Limb (tissue), 2 donors: ENCODE data around the gene NDFIP2.
"Not testable (repeated sequence)": the region's sequence is repeated elsewhere in the genome, so short reads cannot be mapped to it uniquely, and the experiment has no call there.

Experiments used
- DNase-seq, 2 donors: peaks; one replicate each; pipeline ENCODE4 v3.0.0-alpha.2; 2016; ENCODE audit errors: extremely low spot score in 2 of 2

Gene NDFIP2

DNA sequence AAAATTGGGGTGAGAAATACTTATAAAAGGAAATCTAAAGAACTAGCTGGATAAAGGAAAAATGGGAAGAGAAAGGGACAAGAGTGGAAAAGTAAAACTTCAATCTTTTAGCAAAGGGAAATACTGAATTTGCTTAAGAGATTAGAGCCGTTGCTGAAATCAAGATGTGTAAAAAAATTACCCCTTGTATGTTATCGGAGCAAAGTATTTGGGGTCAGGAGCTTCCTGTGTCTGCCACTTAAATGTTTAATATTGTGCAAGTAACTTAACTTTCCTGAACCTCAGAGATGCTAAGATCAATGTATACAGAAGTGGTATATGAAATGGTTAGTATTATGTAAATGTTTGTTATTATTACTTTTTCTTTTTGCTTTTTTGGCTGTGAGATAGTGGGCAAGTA lies 51.6 kb downstream of the NDFIP2 start:
- no peak for DNase-seq

DNA sequence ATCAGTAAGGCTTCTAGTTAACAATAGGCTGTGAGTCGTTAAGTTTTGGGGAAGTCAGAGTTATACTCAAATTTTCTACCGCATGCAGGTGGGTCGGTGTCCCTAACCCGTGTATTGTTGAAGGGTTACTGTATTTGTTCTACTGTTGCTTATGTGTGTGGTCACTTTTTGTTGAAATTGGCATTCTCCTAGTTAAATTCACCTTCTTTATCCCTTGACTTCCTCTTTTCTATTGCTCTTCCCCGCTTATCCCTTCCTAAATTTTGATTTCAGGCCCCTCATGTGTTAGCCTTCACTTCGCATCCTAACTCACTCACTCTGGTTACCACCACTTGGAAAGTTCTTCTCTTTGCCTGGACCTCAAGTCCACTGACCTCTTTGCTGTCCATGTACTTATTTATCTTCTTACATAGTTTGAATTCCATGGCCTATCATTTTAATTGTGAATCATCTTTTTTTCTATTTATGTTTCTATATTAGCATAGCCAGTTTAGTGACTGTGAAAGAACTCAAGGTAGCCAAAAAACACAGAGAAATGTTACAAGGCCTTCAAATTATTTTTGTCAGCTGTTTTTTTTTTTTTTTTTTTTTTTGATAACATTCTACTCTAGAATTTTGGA lies 52.9 kb downstream of the NDFIP2 start:
- DNase-seq = no peak

DNA sequence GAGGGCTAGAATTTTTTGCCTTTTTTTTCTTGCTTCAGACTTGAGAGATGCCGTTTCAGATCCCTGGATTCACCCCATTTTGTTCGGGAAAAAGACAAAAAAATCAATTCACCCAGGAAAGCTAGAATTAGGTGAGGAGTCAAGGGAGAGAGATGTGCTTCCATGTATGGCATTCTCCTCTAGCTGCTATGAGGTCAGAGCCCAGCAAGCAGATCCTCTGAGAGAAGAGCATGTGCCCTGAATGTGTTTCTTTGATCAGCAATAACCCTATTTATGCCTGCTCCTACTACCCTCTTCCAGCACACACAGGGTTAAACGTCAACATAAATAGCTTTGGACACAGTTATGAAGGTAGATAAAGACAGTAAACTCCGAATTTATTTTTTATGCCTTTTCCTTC lies 53.6 kb downstream of the NDFIP2 start:
- no peak for DNase-seq

DNA sequence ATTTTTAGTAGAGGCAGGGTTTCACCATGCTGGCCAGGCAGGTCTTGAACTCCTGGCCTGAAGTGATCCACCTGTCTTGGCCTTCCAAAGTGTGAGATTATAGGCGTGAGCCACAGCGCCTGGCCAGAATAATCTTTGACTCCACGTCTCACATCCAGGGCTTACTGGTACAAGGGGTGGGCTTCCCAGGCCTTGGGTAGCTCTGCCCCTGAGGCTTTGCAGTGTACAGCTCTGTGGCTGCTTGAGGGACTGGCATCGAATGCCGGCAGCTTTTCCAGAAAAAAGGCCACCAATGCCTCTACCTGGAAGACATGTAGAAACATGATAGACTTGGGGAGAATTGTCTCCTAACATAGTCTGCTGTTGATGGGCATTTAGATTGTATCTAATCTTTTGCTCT lies 57.8 kb downstream of the NDFIP2 start:
- no peak for DNase-seq

DNA sequence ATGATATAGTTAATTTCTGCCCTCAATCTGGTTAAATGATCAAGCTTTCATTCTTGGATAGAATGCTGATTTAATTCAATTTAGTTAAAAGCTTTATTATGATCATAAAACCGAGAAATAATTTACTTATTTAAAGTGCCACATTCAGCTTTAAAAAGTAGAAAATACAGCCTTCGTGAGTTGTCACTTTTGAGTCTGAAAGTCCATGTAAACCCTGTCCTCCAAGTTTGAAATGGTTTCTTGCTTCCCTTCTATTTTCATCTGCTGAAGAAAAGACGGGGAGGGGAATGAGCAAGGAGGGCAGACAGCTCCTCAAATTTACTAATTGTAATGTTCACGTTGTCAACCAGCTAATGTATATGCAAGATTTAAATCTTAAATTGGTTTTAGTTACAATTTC lies 59.5 kb downstream of the NDFIP2 start:
- no peak for DNase-seq

DNA sequence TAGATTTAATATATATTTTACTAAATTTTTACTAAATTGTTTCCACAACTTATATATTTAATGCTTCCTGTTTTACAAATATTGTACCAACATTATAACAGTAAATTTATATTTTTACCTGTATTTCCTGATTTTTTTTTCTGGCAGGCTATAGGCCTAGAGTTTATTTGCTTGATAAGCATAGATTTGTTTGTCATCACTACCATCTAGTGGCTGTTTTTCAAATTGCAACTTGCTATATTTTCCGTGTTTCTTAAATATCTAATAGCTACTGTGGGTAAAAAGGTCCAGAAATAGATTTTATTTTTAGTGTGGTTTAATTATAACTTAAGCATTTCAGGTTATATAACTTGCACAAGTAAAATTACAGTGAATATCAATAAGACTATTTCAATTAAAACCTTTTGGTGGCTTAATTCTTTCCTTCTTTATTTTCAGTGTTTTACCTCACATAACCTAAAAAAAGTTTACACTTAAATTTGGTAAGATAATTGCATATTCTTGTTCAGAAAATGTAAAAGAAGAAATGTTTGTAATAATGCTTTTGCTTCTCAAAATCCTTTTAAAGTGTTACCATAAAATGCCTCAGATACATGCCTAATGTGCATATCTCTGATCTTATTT lies 60.6 kb downstream of the NDFIP2 start:
- peak in 1 of 2 donors; percentile 67 for DNase-seq

DNA sequence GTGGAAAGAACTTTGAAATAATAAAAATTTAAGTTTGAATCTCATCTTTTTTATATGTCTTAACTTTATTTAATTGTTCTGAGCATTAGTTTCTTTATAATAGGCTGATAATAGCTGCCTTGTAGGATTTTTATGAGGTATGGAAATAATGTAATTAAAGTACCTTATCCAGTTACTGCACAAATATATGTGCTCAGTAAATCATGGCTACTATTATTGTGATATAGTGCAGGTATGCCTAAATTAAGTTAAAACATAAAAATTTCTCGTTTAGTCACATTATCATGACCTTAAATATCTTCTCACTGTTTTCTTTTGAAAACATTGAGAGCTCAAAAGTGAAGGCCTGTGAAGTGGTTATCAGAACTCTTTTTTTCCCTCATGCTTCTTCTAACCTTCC lies 62.9 kb downstream of the NDFIP2 start:
- no peak for DNase-seq

DNA sequence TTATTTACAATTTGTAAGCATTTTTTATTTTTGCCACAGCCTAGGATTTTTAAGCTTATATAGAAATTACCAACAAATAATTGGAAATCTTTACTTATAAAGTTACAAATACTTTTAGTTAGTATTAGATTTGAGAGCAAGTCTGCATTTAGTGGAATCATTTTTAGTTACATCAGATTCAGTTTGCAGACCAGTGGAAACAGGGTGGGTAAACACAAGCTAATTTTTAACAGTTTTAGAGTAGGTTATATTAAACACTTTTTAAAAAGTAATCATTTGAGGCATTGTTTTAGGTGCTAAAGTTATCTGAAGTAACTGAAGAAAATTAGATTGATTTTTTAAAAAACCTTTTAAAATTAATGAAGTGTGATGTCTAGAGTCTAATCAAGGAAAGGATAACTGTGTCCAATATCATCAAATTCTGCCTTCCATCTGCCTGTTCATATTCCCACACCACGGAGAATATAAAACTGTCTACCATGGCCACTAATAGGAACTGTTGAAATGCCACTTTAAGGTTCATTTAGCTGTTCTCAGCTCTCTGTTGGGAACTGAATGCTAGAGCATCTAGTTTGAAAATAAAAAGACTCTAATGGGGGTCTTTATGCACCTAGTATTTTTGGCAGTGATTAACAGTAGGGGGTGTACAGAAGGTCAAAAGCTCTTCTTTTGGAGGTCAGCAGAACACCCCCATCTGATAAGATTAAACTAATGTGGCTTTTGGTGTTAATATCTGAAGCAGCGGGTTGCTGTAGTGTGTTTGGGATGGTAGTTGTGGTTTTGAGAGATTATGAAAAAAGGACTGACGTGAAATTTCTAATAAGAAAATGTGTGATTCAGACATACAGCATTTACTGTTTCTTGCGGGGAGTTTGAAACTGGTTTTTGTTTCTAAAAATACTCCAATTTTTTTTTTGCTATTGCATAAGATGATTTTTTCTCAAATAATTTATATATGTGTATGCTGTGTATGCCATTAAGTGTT lies 66.5 kb downstream of the NDFIP2 start:
- DNase-seq = no peak

DNA sequence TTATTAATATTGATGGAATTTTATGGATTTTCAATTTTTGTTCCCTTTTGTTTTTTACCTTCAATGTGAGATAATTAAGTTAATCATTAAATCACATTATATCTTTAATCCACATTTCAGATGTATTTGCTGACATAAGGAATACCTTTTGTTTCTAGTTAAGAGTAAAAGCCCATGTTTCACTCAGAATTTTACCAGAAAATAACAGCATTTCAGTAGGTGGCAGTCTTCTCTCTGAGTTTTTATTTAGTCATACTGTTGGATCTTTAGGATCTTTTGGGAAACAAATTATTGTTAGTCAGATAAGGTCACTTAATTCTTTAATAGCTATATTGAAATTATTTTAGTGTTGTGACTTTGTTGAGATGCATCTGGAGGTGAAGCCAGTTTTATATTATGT lies 67.9 kb downstream of the NDFIP2 start:
- DNase-seq = peak in 1 of 2 donors; percentile 63

DNA sequence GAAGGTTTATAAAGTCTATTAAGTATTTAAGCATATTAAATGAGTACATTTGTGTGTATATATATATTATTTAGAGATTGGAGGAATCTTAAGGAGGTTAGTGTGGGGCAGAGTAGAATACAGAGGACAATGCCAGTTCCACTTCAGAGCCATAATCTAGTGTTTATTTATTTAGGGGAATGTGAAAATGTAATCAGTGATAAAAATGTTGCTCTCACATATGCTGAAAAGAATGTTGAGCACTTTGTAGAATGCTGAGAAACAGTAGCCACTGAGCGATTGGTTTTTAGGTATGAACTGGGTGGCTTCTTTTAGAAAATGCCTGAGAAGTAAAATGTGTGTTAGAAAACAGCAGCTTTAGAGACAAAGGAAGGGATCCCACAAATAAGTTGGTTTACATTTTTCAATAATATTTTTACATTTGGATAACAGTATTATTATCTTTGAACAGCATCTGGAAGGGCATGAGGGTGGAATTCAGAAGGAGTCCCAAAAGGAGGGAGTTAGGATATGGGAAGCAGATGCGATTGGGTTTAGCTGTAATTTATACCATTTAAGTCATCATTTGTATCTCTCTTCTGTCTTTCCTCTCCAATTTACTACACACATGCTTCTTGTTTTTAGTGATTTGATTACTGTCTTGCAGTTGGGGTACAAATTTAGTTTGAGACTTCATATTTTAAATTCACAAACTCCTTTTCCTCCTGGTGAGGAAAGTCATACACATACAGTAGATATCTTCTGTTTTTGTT lies 68.6 kb downstream of the NDFIP2 start:
- DNase-seq = no peak

DNA sequence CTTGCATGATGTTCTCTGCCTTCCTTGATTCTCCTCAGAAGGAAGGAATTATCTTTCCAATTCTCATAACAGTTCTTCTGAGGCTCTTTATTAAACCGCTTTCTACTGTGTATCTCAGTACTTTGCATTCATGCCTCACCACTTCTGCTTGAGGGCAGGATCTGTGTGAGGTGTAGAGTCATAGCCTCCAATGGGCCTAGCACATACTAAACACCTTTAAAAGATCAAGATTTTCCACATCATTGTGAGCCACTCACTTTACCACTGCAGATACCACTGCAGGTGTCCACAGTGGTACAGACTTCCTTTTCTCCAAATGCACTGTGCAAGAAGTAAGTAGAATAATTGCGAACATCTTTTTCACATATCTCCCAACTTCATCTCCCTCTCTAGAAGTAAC lies 76.7 kb downstream of the NDFIP2 start:
- no peak for DNase-seq

DNA sequence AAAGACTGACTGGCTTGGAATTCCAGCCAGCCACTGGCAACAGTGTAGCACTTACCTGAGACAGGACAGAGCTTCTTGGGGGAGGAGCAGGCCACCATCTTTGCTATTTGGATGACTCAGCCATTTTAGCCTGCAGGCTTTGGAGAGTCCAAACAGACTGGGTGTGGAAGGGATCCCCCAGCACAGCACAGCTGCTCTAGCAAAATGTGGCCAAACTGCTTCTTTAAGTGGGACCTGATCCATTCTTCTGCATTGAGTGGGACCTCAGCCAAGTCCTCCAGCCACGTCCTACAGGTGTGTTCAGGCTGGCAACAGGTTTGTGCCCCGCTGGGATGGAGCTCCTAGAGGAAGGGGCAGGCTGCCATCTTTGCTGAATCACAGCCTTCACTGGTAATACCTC lies 80.0 kb downstream of the NDFIP2 start:
- DNase-seq = no peak

DNA sequence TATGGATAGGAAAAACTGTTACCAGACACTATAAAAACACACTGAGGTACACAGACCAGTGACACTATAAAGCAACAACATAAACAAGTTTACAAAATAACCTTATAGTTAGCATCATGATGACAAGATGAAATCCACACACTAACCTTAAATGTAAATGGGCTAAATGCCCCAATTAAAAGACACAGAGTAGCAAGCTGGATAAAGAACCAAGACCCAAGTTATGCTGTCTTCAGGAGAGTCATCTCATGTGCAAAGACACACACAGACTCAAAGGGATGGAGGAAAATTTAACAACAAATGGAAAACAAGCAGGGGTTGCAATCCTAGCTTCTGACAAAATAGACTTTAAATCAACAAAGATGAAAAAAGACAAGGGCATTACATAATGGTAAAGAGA lies 81.6 kb downstream of the NDFIP2 start:
- no peak for DNase-seq

DNA sequence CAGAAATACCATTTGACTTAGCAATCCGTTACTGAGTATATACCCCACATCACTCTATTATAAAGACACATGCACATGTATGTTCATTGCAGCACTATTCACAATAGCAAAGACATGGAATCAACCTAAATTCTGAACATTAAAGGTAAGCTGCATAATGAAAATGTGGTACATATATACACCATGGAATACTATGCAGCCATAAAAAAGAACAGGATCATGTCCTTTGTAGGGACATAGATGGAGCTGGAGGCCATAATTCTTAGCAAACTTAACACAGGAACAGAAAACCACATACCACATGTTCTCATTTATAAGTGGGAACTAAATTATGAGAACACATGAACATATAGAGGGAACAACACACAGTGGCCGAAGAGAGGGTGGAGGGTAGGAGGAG lies 85.2 kb downstream of the NDFIP2 start:
- DNase-seq = no peak

DNA sequence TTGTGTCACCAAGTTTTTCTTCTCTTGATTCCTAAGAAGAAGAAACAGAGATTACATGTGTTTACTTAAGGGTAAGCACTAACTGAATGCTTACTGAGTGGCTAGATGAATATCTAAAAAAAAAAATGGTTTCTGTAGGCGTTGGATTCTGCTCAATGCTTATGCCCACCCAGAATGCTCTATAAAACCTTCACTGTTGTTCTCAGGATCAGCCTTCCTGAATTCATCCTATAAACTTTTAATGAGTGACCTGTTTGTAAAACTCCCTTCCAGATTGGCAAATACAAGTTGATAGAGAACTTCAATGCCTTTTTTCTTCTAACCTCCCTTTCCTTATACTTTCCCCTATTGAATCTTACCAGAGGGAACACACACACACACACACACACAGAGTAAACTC lies 90.2 kb downstream of the NDFIP2 start:
- no peak for DNase-seq

DNA sequence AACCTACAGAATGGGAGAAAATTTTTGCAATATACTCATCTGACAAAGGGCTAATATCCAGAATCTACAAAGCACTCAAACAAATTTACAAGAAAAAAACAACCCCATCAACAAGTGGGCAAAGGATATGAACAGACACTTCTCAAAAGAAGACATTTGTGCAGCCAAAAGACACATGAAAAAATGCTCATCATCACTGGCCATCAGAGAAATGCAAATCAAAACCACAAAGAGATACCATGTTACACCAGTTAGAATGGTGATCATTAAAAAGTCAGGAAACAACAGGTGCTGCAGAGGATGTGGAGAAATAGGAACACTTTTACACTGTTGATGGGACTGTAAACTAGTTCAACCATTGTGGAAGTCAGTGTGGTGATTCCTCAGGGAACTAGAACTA lies 92.9 kb downstream of the NDFIP2 start:
- not testable (repeated sequence) for DNase-seq

DNA sequence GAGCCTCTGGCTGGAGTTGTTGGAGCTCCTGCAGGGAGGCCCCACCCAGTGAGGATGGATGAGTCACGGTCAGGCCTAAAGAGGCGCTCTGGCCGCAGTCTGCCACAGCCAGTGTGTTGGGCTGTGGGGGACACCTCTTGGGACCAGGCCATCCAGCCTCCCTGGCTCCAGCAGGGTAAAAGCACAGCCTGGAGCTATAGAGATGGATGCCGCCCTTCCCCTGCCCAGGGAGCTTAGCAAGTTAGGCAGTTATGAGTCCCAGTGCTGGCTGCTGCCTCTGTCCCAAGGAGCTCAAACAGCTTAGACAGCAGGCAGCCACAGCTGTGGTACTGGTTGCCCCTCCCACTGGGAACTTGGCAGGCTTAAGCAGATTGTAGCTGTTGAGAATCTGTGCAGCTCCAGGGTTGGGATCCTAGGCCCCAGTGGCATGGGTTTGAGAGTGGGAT lies 100.9 kb downstream of the NDFIP2 start:
- DNase-seq = peak in 1 of 2 donors; percentile 30

DNA sequence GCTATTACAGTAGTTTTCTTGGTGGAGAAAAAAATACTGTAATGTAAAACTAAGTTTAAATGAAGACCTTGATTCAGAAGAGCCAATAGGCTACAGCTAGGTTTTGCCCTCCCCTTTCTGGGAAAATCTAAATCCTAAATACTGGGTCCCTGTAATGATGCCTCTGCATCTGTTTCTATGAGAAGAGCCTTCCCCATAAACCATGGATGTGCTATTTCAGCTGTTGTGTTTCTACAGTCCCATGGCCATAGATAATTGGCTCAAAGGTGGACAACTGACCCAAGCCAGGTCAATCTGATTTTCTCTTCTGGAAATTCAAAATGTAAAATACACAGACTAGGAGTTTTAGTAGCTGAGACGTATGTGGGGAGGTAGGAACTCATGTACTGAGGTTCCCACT lies 101.9 kb downstream of the NDFIP2 start:
- DNase-seq = no peak

DNA sequence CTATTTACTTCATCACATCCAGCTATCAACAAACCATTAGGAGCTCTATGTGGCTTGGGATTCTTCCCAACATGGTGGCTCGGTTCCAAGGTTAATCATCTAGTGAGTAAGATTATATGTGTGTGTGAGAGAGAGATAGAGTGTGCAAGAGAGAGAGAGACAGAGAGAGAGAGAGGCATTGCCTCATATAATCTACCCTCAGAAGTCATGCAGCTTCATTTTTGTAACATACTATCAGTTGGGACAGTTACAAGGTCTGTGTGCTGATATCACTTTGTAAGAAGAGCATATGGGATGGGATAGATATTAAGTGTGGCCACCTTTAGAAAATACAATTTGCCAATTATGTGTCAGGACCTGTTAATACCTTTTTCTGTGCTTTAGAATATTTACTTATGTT lies 104.1 kb downstream of the NDFIP2 start:
- no peak for DNase-seq

DNA sequence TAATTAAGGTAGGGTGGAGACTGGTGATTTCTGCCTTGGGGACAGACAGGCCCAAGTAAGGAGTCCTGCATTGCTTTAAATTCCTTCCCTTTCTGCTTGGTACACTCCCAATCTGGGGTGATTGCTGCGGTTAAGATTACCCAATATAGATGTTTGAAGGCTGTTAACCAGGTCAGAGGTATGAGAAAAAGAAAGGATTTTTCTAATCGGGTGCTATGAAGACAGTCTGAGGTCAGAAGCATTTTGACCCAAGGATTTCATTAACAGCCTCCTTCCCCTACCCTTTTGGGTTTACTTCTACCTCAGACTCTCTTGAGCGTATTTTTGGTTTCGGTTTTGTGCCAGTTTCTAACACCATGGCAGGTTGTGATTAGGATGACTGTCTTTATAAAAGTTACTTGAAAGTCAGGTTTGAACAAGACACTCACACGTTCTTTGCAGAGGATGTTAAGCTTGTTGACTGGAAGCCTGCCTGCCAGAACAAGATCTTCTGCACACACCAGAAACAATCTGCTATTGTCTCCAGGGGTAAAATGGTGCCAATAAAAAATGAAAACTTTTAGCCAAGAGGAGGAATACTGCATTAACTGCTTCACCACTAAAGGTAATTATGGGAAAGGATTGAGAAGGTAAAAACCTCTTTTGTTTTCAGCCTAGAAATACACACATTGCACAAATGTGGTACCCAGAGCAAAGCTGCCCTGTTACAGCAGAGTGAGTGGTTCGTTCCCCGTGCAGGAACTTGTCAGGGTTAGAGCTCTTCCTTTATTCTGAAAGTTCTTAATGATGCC lies 108.8 kb downstream of the NDFIP2 start:
- peak in 1 of 2 donors; percentile 32 for DNase-seq

DNA sequence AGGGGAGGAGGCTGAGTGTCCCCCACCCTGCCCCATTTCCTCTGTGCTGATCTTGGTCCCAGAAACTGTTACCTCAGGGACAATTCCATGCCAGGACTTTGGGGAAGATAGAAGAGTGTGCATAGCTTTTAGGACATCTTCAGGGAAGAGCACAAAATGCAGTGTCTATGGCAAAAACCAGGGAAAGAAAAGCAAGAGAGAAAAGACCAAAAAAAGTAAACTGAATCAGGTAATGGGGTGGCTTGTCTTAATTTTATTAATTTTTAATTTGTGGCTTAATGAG lies 109.4 kb downstream of the NDFIP2 start:
- no peak for DNase-seq
